ENCODE measurements around the gene CEP295NL. TPM values are rescaled to one million over a fixed set of nuclear protein-coding genes. Genes with fewer than 3 reads are reported as not detected.
"Not testable (repeated sequence)": the region's sequence is repeated elsewhere in the genome, so short reads cannot be mapped to it uniquely, and the experiment has no call there.

CEP295NL gene
- total and polyA plus RNA-seq, 2 experiments from 2014 or later: 0.21 TPM; not detected in 1

DNA sequence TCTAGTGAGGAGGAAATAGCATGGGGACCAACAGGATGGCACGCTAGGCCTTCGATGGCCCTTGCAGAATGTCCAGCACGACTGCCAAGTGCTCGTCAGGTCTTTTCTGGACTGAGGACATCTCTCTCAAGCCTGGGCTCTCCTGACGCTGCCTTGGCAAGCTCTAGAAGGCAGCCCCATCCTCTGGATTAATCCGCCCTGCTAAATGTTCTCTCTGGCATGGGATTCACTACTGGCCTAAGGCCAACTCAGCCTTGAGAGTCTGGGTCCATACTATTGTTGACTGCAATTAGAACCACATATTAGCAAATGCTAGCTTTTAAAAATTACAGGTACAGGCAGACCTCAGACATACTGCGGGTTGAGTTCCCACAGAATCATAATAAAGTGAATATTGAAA, 2.5 kb upstream of the CEP295NL start:
- no peak overlapping the region for H3K4me3 ChIP-seq
- no peaks in the 10 kb centered on the region for H3K36me3 ChIP-seq
- no peak for TF ChIP-seq CTCF (IDR thresholded peaks at IDR 0.05; ENCODE audit: low read depth, low read length)
- H3K27ac ChIP-seq: no peak overlapping the region
- DNase-seq (ENCODE audit: low read depth in 1 of 2, low spot score in 1 of 2): no peak
- peaks cover 7% of the 10 kb centered on the region for H3K4me1 ChIP-seq (ENCODE audit: low read depth)
- no peaks in the 10 kb centered on the region for H3K9me3 ChIP-seq (ENCODE audit: low read depth)
- H3K27me3 ChIP-seq: no peaks in the 10 kb centered on the region

DNA sequence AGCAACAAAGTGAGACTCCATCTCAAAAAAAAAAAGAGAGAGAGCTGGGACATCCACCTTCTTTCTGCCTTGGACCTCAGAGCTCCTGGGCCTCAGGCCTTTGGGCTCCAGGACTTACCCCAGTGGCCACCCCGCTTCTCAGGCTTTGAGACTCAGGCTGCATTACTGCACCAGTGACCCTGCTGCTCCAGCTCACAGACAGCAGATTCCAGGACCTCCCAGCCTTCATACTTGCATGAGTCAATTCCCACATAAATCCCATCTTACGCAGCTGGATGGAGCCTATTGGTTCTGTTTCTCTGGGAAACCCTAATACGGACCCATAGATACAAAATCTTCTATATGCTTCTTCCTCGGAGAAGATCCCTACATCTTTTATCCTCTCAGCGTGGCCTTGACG, 2.1 kb upstream of the CEP295NL start:
- no peak for TF ChIP-seq CTCF (IDR thresholded peaks at IDR 0.05; ENCODE audit: low read depth, low read length)
- DNase-seq (ENCODE audit: low read depth in 1 of 2, low spot score in 1 of 2): no peak

DNA sequence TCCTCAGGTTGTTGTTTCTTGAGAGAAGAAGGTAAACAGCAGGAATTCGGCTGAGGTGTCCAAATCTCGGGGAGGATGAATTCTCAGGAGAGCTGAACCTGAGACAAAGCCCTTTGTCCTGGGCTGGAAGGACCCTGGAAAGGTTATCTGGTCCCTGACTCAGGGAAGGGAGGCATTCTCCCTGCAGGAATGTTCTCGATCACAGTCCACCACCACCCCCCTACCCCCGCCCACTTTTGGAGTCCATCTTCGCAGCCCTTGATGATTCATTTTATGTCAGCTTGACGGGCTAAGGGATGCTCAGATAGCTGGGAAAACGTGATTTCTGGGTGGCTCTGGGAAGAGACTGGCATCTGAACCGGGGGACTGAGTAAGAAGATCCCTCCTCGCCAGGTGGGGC, 1.4 kb upstream of the CEP295NL start:
- no peak for TF ChIP-seq CTCF (IDR thresholded peaks at IDR 0.05; ENCODE audit: low read depth, low read length)
- H3K4me1 ChIP-seq (ENCODE audit: low read depth): peaks cover 10% of the 10 kb centered on the region
- H3K4me3 ChIP-seq: no peak overlapping the region
- no peak for DNase-seq (ENCODE audit: low read depth in 1 of 2, low spot score in 1 of 2)
- no peaks in the 10 kb centered on the region for H3K9me3 ChIP-seq (ENCODE audit: low read depth)
- no peak overlapping the region for H3K27ac ChIP-seq
- no peaks in the 10 kb centered on the region for H3K36me3 ChIP-seq
- H3K27me3 ChIP-seq: no peaks in the 10 kb centered on the region

More for the DNA sequence above, 2.1 kb upstream of the CEP295NL start:
- Histone ChIP-seq H3K27ac (no peak overlapping the region), H3K4me3 (no peak overlapping the region), H3K36me3 (no peaks in the 10 kb centered on the region), H3K4me1 (ENCODE audit: low read depth) (peaks cover 7% of the 10 kb centered on the region), H3K9me3 (ENCODE audit: low read depth) (no peaks in the 10 kb centered on the region), H3K27me3 (no peaks in the 10 kb centered on the region)

DNA sequence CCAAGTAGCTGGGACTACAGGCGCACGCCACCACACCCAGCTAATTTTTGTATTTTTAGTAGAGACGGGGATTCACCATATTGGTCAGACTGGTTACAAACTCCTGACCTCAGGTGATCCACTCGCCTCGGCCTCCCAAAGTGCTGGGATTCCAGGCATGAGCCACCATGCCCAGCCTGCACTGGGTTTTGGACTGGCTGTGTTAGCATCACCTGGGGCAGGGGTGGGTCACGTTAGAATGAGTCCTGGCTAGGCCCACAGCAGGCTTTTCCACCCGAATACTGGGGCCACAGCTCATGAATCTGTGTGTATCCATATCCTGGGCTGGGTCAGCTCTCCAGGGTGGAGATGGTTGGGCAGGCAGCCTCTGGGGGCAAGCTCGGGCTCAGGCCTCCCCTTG, 770 bp downstream of the CEP295NL start:
- DNase-seq (ENCODE audit: low read depth in 1 of 2, low spot score in 1 of 2); H3K36me3 ChIP-seq; H3K27ac ChIP-seq; H3K9me3 ChIP-seq (ENCODE audit: low read depth); H3K27me3 ChIP-seq; H3K4me3 ChIP-seq: not testable (repeated sequence)
- peaks cover 14% of the 10 kb centered on the region for H3K4me1 ChIP-seq (ENCODE audit: low read depth)

- no peak for DNase-seq (ENCODE audit: low read depth in 1 of 2, low spot score in 1 of 2)
- TF ChIP-seq CTCF (IDR thresholded peaks at IDR 0.05; ENCODE audit: low read depth, low read length): no peak
- Histone ChIP-seq H3K4me3 (no peak overlapping the region), H3K27me3 (no peaks in the 10 kb centered on the region), H3K4me1 (ENCODE audit: low read depth) (peaks cover 14% of the 10 kb centered on the region), H3K9me3 (ENCODE audit: low read depth) (no peaks in the 10 kb centered on the region), H3K27ac (no peak overlapping the region), H3K36me3 (no peaks in the 10 kb centered on the region)
These were observed 1.2 kb downstream of the CEP295NL start for GRCh38 chr17:78901806-78902205.

GRCh38 chr17:78900816-78901215, 2.2 kb downstream of the CEP295NL start:
- Histone ChIP-seq H3K36me3 (no peaks in the 10 kb centered on the region), H3K27ac (no peak overlapping the region), H3K4me3 (no peak overlapping the region), H3K27me3 (no peaks in the 10 kb centered on the region), H3K4me1 (ENCODE audit: low read depth) (peaks cover 14% of the 10 kb centered on the region), H3K9me3 (ENCODE audit: low read depth) (no peaks in the 10 kb centered on the region)
- no peak for TF ChIP-seq CTCF (IDR thresholded peaks at IDR 0.05; ENCODE audit: low read depth, low read length)
- no peak for DNase-seq (ENCODE audit: low read depth in 1 of 2, low spot score in 1 of 2)
